Prostate gland (tissue), 2 donors: Measurements from ENCODE around the gene FNDC10.

Source experiments
- CTCF ChIP-seq, 4 experiments: fragments of 200-600 bp in 2 of 4; fragments of 450-650 bp in 2 of 4; sonication (generic) in 2 of 4; IDR thresholded peaks; 1 replicate in 3 of 4; 2 replicates in 1 of 4; pipeline ENCODE4 v1.5.1; 2016 to 2019; ENCODE audit warnings: antibody characterized with exemption in 4 of 4, mild to moderate bottlenecking in 2 of 4, moderate library complexity in 2 of 4
- POLR2A ChIP-seq: fragments of 450-650 bp; IDR thresholded peaks from one replicate; pipeline ENCODE4 v1.6.1; 2016; ENCODE audit warnings: antibody characterized with exemption, mild to moderate bottlenecking

GRCh38 chr1:1602304-1602967 lies 2.5 kb upstream of the FNDC10 start:
- no peak for TF ChIP-seq POLR2A
- no peak for TF ChIP-seq CTCF (IDR thresholded peaks at IDR 0.05)
